GM12801 (cell line): ENCODE measurements around the gene SPEG.

ENCODE experiments used
- CTCF ChIP-seq: IDR thresholded peaks from one replicate; pipeline ENCODE4 v1.5.1; 2011; ENCODE audit warnings: control low read depth; ENCODE audit not compliant: insufficient read length; ENCODE audit errors: extremely low read depth

Gene SPEG

GRCh38 chr2:219437690-219438206 is 3.1 kb downstream of the SPEG start:
- TF ChIP-seq CTCF = no peak

GRCh38 chr2:219438453-219438852 is 3.8 kb downstream of the SPEG start:
- TF ChIP-seq CTCF = no peak

GRCh38 chr2:219439506-219439905 is 4.9 kb downstream of the SPEG start:
- no peak for TF ChIP-seq CTCF

GRCh38 chr2:219440388-219441256 is 6.0 kb downstream of the SPEG start:
- TF ChIP-seq CTCF = no peak

GRCh38 chr2:219441451-219442255 is 7.0 kb downstream of the SPEG start:
- TF ChIP-seq CTCF = no peak

- TF ChIP-seq CTCF = no peak
Observed at GRCh38 chr2:219442256-219443015, 7.8 kb downstream of the SPEG start.
